K562 (cell line): ENCODE measurements around the gene ZBTB38. TPM values are rescaled to one million over a fixed set of nuclear protein-coding genes. Genes with fewer than 3 reads are reported as not detected.

ENCODE experiments used
- FOXM1 ChIP-seq, 2 experiments: fragments of 450-650 bp in 1 of 2; sonication (generic) in 1 of 2; formaldehyde crosslinking in 1 of 2; IDR thresholded peaks; 2 replicates each; pipeline versions ENCODE4 v1.6.1 to v1.9.0; 2017 to 2022; ENCODE audit warnings: low read depth in 2 of 2, mild to moderate bottlenecking in 2 of 2, missing genetic modification reagents in 1 of 2, moderate library complexity in 1 of 2
- FUS ChIP-seq: fragments of 200-400 bp; formaldehyde crosslinking; optimal IDR thresholded peaks from 2 replicates; pipeline ENCODE3; 2017; ENCODE audit warnings: low read depth, low read length
- KDM5B ChIP-seq: fragments of 200-600 bp; sonication (generic); IDR thresholded peaks from 2 replicates; pipeline ENCODE4 v1.6.1; 2012; ENCODE audit warnings: low read depth, mild to moderate bottlenecking, moderate library complexity, low read length, control low read depth, inconsistent platforms; ENCODE audit not compliant: insufficient replicate concordance
- KLF6 ChIP-seq: fragments of 250-450 bp; sonication (Bioruptor Pico); IDR thresholded peaks from 2 replicates; pipeline ENCODE4 v1.4.0; 2020; ENCODE audit warnings: mild to moderate bottlenecking, moderate library complexity, borderline replicate concordance
- NFRKB ChIP-seq: fragments of 450-650 bp; IDR thresholded peaks from 2 replicates; pipeline ENCODE4 v1.6.1; 2016; ENCODE audit warnings: low read depth
- PHF20 ChIP-seq: fragments of 450-650 bp; IDR thresholded peaks from 2 replicates; pipeline ENCODE4 v1.6.1; 2018; ENCODE audit not compliant: partially characterized antibody
- POLR2B ChIP-seq: fragments of 450-650 bp; IDR thresholded peaks from 2 replicates; pipeline ENCODE4 v1.6.1; 2018; ENCODE audit warnings: low read depth; ENCODE audit not compliant: partially characterized antibody
- PURB ChIP-seq: sonication (generic); formaldehyde crosslinking; IDR thresholded peaks from 2 replicates; pipeline ENCODE4 v1.9.0; 2021; ENCODE audit warnings: low read depth, mild to moderate bottlenecking, missing genetic modification reagents
- RB1 ChIP-seq: fragments of 450-650 bp; IDR thresholded peaks from 2 replicates; pipeline ENCODE4 v1.6.1; 2017; ENCODE audit warnings: low read depth, mild to moderate bottlenecking
- RBBP5 ChIP-seq: fragments of 200-600 bp; sonication (generic); IDR thresholded peaks from 2 replicates; pipeline ENCODE4 v1.6.1; 2012; ENCODE audit warnings: borderline replicate concordance, mild to moderate bottlenecking, low read length, control low read depth, inconsistent platforms; ENCODE audit not compliant: insufficient read depth, poor library complexity, severe bottlenecking
- STAT5A ChIP-seq: IDR thresholded peaks from 2 replicates; pipeline ENCODE4 v1.6.1; 2012; ENCODE audit warnings: low read length, inconsistent platforms, borderline replicate concordance
- ZKSCAN1 ChIP-seq: fragments of 150-350 bp; IDR thresholded peaks from 2 replicates; pipeline ENCODE4 v1.6.1; 2016; ENCODE audit warnings: low read depth, low read length
- ZNF224 ChIP-seq: sonication (generic); formaldehyde crosslinking; IDR thresholded peaks from 2 replicates; pipeline ENCODE4 v1.8.0; 2022; ENCODE audit warnings: mild to moderate bottlenecking, missing genetic modification reagents
- polyA plus RNA-seq, 8 experiments: library from polyadenylated mRNA; depleted of rRNA in 4 of 8; stranded (reverse) in 5 of 8; unstranded in 3 of 8; fragments of >200 nt; fragmentation: Nextera tagmentation in 2 of 8; fragmentation: Illumina TruSeq in 1 of 8; extraction: Ambion mirVana in 2 of 8; extraction: Trizol in 1 of 8; gene quantifications; 2 replicates each; pipeline versions ENCODE4 v1.2.1 to v1.2.3, GENCODE V29; 2011 to 2014; ENCODE audit warnings: inconsistent platforms in 1 of 8, missing spikeins in 1 of 8
- total RNA-seq, 7 experiments: library from RNA; depleted of rRNA in 6 of 7; stranded (reverse); fragments of >200 nt in 6 of 7; fragmentation: Illumina TruSeq in 2 of 7; extraction: Trizol in 2 of 7; gene quantifications; 2 replicates each; pipeline versions ENCODE4 v1.2.1 to v1.2.3, GENCODE V29; 2011 to 2021; ENCODE audit warnings: low replicate concordance in 1 of 7
- TF ChIP-seq, protein P1 (sequence below): sonication (generic); formaldehyde crosslinking; IDR thresholded peaks from 2 replicates; pipeline ENCODE4 v1.8.0; 2022; ENCODE audit warnings: mild to moderate bottlenecking, missing genetic modification reagents
- TF ChIP-seq, protein P2 (sequence below): fragments of 250-450 bp; sonication (Bioruptor Pico); IDR thresholded peaks from 2 replicates; pipeline ENCODE4 v1.6.1; 2021; ENCODE audit warnings: mild to moderate bottlenecking
- TF ChIP-seq, protein P3 (sequence below), 2 experiments: fragments of 450-650 bp in 1 of 2; IDR thresholded peaks; 2 replicates each; pipeline ENCODE4 v1.6.1; 2011 to 2017; ENCODE audit warnings: low read depth in 2 of 2, antibody characterized with exemption in 1 of 2, borderline replicate concordance in 1 of 2, low read length in 1 of 2, mild to moderate bottlenecking in 1 of 2, mixed read lengths in 1 of 2; ENCODE audit not compliant: control insufficient read depth in 1 of 2
- TF ChIP-seq, protein P4 (sequence below): fragments of 450-650 bp; conservative IDR thresholded peaks from 2 replicates; pipeline ENCODE4 v1.6.1; 2016; ENCODE audit warnings: missing genetic modification characterization, low read depth, mild to moderate bottlenecking, missing compliant biosample characterization, moderate library complexity

Gene ZBTB38
- total and polyA plus RNA-seq, 9 of the 15 experiments (the other 6 are each of a cell fraction or from before 2014, with no cell fraction given), result 12.1 to 39.4 (median 22.9) TPM

DNA sequence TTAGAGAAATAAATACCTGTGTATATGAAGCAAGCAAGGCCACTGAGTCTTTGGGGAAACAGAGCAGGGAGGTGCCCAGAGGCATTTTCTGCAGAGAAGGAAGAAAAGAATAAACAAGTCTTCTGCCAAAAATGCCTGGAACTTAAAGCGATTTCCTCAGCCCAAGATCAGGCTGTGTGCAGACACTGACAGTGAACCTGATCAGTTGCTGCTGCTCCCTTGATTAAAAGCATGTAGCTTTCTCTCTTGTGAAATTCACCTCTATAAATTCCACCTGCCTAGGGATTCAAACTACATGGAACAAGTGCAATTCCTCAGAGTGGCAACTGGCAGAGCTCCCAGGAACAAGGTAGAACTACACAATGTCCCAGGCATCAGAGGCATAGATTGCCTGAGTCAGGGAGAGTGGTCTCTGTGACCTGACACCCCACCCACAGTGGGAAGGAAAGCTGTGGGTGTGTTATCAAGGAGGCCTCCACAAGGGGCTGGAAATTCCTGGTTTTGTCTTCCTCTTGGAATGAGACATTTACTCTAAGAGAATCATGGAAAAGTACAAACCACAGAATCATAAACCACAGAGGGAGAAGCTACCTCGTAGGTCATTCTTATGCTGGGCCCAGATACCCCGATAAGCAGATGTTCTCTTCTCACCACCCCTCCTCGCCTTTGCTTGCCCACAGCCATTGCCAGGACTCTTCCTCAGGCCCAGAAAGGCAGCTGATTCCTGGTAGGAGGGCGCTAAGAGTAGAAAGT is 1.8 kb upstream of the ZBTB38 start (continued):
- TF ChIP-seq, protein P1, sequence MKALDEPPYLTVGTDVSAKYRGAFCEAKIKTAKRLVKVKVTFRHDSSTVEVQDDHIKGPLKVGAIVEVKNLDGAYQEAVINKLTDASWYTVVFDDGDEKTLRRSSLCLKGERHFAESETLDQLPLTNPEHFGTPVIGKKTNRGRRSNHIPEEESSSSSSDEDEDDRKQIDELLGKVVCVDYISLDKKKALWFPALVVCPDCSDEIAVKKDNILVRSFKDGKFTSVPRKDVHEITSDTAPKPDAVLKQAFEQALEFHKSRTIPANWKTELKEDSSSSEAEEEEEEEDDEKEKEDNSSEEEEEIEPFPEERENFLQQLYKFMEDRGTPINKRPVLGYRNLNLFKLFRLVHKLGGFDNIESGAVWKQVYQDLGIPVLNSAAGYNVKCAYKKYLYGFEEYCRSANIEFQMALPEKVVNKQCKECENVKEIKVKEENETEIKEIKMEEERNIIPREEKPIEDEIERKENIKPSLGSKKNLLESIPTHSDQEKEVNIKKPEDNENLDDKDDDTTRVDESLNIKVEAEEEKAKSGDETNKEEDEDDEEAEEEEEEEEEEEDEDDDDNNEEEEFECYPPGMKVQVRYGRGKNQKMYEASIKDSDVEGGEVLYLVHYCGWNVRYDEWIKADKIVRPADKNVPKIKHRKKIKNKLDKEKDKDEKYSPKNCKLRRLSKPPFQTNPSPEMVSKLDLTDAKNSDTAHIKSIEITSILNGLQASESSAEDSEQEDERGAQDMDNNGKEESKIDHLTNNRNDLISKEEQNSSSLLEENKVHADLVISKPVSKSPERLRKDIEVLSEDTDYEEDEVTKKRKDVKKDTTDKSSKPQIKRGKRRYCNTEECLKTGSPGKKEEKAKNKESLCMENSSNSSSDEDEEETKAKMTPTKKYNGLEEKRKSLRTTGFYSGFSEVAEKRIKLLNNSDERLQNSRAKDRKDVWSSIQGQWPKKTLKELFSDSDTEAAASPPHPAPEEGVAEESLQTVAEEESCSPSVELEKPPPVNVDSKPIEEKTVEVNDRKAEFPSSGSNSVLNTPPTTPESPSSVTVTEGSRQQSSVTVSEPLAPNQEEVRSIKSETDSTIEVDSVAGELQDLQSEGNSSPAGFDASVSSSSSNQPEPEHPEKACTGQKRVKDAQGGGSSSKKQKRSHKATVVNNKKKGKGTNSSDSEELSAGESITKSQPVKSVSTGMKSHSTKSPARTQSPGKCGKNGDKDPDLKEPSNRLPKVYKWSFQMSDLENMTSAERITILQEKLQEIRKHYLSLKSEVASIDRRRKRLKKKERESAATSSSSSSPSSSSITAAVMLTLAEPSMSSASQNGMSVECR (CRISPR knock-in tag), result no peak
- no peak for TF ChIP-seq KDM5B
- TF ChIP-seq, protein P2, sequence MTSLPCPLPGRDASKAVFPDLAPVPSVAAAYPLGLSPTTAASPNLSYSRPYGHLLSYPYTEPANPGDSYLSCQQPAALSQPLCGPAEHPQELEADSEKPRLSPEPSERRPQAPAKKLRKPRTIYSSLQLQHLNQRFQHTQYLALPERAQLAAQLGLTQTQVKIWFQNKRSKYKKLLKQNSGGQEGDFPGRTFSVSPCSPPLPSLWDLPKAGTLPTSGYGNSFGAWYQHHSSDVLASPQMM (CRISPR knock-in tag), result no peak
- TF ChIP-seq FOXM1 (IDR thresholded peaks at IDR 0.05; ENCODE audit: low read depth), result no peak
- TF ChIP-seq FOXM1 (CRISPR knock-in tag; IDR thresholded peaks at IDR 0.05; ENCODE audit: low read depth), result no peak
- TF ChIP-seq ZNF224 (CRISPR knock-in tag), result no peak
- no peak for TF ChIP-seq PHF20
- no peak for TF ChIP-seq RB1
- no peak for TF ChIP-seq POLR2B
- TF ChIP-seq FUS, result no peak
- TF ChIP-seq PURB (CRISPR knock-in tag), result no peak
- TF ChIP-seq, protein P3, sequence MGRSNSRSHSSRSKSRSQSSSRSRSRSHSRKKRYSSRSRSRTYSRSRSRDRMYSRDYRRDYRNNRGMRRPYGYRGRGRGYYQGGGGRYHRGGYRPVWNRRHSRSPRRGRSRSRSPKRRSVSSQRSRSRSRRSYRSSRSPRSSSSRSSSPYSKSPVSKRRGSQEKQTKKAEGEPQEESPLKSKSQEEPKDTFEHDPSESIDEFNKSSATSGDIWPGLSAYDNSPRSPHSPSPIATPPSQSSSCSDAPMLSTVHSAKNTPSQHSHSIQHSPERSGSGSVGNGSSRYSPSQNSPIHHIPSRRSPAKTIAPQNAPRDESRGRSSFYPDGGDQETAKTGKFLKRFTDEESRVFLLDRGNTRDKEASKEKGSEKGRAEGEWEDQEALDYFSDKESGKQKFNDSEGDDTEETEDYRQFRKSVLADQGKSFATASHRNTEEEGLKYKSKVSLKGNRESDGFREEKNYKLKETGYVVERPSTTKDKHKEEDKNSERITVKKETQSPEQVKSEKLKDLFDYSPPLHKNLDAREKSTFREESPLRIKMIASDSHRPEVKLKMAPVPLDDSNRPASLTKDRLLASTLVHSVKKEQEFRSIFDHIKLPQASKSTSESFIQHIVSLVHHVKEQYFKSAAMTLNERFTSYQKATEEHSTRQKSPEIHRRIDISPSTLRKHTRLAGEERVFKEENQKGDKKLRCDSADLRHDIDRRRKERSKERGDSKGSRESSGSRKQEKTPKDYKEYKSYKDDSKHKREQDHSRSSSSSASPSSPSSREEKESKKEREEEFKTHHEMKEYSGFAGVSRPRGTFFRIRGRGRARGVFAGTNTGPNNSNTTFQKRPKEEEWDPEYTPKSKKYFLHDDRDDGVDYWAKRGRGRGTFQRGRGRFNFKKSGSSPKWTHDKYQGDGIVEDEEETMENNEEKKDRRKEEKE (IDR thresholded peaks at IDR 0.05; ENCODE audit: borderline replicate concordance in 1 of 2, control insufficient read depth in 1 of 2, low read depth in 2 of 2, low read length in 1 of 2), result no peak
- TF ChIP-seq RBBP5, result no peak
- TF ChIP-seq STAT5A, result no peak
- no peak for TF ChIP-seq NFRKB
- TF ChIP-seq, protein P4, sequence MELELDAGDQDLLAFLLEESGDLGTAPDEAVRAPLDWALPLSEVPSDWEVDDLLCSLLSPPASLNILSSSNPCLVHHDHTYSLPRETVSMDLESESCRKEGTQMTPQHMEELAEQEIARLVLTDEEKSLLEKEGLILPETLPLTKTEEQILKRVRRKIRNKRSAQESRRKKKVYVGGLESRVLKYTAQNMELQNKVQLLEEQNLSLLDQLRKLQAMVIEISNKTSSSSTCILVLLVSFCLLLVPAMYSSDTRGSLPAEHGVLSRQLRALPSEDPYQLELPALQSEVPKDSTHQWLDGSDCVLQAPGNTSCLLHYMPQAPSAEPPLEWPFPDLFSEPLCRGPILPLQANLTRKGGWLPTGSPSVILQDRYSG (tag), result no peak; the same call in 1 of the 2 replicates
- TF ChIP-seq ZKSCAN1, result no peak
- TF ChIP-seq KLF6 (CRISPR knock-in tag), result no peak
